DMS 273 treated with DMSO at 0.1 percent for 48 hours (cell line): ENCODE results near the gene KIAA0513.

Experiments used
- DNase-seq: peaks from one replicate; lab custom pipeline; 2025; lab: John Stamatoyannopoulos, UW

KIAA0513 gene

DNA sequence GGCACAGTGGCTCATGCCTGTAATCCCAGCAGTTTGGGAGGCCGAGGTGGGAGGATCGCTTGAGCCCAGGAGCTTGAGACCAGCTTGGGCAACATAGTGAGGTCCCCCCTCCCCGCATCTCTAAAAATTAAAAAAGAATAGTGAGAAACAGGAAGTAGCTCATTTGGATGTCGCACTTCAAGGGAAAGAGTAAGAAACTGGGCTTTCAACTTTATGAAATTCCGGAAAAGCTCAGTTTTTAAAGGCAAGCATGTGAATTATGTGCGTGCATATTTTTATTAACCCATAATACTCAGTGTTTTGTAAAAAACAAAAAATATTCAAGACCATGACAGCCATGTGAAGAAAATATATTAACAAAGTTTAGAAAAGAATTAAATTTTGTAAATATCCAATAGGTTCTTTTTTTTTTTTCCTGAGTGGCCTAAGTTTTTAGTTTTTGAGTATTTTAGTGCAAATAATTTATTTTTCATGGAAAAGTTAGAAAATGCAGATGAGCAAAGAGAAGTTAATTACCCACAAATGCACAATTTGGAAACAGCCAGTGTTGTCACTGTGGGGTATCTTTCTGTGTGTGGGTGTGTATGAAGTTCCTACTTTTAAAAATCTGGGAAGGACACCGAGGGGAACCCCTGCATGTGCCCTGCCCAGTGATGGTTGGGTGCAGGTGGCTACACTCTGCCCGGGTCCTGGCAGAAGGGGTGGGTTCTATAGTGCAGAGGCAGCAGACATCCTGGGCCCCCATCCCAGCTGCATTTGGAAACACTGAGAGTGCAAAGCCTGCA lies 44.7 kb downstream of the KIAA0513 start:
- no peak for DNase-seq

GRCh38 chr16:85072947-85073346 lies 45.4 kb downstream of the KIAA0513 start:
- DNase-seq = no peak

GRCh38 chr16:85074225-85074914 lies 46.8 kb downstream of the KIAA0513 start:
- no peak for DNase-seq

DNA sequence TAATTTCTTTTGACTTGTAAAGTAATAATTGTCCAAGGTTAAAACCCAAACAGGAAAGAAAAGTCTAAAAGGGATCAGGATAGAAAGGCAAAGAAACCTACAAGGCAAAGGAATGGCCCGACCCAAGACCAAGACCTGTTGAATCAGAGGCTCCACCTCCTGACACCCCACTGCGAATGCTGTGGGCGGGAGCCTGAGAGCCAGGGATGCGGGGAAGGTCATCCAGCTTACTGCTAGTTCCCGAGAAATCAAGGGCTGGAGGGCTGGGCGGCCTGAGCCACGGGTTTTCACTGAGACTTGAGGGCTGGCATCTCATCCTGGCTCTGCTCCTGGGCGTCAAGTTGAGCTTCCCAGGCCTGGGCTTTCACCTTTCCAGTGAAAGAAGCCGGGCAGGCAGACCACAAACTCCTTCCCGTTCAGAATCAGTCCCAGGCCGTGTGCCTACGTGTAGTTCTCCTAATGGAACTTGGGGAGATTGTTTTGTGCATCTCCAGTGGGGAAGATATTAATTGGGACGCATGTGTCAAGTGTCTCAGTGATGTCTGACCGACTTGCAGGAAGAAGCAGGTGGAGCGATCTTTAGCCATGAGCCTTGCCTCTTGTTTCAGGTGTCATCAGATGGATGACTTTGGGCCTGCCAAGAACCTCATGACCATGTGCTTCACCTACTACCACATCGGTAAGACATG lies 47.8 kb downstream of the KIAA0513 start:
- no peak for DNase-seq

DNA sequence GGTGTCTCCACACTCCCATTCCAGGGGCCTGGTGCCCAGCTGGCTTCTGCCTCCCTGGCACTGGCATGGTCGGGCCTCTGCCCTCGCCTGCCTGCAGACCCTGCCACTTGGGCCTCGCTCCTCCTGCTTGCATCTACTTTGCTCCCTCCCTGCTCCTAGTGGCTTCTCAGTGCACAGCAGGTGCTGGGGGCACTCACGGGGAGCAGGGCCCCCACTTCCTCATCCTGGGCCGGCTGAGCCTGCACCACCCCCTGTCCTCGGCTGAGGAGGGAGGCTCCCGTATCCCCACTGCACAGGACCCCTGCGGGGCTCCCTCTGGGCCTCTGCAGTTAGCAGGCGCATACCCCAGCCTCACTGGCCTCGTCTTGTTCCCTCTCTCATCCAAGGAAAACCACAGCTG lies 49.4 kb downstream of the KIAA0513 start:
- no peak for DNase-seq

GRCh38 chr16:85077576-85078125 lies 50.1 kb downstream of the KIAA0513 start:
- DNase-seq = no peak

DNA sequence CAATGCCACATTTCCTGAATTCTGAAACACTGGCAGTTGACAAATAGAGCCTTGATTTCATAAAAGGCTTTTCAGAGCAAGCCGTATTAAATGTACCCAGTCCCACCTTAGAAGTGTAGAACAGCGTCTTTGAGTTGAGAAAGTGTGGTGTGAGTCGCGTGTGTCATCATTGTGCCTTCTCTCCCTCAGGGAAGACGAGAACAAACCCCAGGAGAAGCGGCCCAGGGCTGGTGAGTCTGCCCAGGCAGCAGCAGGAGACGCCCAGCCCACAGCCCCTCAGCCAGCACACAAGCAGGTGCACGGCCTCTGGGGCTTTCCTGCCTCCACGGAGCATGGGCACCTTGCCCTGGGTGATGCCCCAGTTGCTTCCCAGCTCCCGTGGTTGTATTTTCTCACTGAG lies 50.6 kb downstream of the KIAA0513 start:
- DNase-seq = no peak

GRCh38 chr16:85078952-85079351 lies 51.4 kb downstream of the KIAA0513 start:
- no peak for DNase-seq

DNA sequence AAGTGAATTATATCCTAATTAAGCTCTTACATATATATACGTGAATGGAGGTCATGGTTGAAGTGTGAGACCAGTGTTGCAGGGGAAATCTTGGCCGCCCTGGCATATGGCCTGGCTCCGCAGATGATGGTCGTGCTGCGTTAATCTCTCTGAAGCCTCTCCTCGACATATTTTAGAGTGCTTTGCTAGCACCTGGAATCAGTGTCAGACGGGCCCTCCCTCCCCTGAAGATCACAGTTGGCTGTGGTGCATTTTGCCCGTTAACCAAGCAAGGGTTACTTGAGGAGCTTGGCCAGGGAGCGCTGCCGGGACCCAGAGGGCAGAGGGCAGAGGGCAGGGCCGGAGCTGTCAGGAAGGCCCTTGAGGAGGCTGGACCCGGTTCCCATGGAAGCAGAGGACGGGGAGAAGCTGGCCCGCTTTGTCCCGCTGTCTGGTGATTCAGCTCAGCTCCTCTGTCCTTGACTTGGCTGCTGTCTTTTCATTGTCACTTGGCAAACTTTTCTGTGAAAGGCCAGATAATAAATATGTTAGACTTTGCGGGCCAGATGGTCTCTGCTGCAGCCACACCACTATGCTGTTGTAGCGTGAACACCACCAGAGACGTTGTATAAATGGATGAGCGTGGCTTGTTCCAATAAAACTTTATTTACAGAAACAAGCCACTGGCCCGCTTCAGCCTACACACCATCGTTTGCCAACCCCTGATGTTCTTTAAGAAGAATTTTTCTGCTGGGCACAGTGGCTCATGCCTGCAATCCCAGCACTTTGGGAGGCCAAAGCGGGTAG lies 52.4 kb downstream of the KIAA0513 start:
- DNase-seq = peak; percentile 13

GRCh38 chr16:85081038-85081437 lies 53.4 kb downstream of the KIAA0513 start:
- DNase-seq = peak; percentile 85

DNA sequence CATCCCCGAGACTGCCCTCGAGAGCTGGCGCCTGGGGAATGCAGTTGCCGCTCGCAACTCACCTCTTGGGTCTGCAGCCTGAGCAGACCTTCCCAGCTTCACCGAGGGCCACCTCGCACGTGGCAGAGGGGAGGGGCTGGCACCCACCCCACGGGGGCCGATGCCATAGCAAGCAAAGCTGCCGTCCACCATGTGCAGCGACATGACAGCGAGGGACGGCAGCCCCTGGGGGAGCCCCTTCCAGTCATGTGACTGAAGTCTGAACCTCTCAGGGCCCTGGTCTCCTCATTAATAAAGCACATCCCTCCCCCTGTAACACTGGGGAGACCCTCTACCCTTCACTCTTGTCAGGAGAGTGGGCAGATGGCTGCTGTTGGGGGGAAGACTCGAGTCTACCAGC lies 54.2 kb downstream of the KIAA0513 start:
- no peak for DNase-seq

- DNase-seq = no peak
These were observed 54.8 kb downstream of the KIAA0513 start for GRCh38 chr16:85082173-85083050.

- no peak for DNase-seq
These were observed 55.5 kb downstream of the KIAA0513 start for GRCh38 chr16:85083051-85083639.

GRCh38 chr16:85084841-85085510 lies 57.4 kb downstream of the KIAA0513 start:
- no peak for DNase-seq

DNA sequence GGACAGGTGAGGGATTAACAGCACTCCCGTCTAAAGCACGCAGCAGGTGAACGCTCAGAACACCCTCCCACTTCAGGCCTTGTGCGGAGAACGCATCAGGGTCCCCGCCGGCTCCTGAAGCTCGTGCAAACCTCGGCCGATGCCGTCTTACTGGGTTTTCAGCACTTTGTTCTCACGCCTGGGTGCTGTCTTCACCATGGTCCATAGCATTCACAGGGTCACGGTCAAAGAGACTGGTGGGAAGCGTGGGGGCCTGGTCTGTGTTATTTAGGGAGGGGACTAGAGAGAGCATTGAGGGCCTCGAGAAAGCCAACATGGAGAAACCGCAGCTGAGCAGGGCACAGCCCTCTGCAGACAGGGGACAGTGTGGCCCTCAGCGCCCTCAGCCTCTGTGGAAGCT lies 58.1 kb downstream of the KIAA0513 start:
- no peak for DNase-seq

GRCh38 chr16:85086347-85087291 lies 59.0 kb downstream of the KIAA0513 start:
- DNase-seq = peak; percentile 37

DNA sequence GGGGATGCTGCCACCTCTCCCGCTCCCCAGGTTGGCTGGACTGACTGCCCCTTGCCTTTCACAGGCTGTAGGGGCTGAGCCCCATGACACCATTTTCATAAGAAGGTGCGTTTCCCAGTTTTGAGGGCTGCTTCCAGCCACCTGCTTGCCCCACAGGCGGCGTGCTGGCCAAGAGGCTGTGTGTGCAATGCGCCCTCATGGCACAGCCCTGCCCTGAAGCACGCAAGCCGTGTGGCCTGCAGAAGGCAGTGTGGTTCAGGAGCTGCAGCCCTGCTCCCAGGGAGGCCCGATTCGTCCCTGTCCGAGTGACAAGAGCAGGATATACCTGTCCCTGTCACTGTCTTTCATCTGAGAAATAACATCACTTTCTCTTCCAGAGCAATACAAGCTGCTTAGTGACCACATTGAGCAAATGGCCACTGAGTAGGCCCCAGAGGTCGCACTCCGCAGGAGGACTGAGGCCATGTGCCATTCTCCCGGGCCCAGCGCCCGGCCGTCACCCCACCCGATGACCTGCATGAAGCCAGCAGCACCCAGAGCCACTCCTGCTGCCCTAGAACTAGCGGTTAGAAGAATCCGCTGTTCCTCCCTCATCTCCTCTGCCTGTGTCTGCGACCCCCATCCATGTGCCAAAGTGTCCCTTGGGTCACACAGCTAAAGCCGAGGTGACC lies 60.4 kb downstream of the KIAA0513 start:
- DNase-seq = no peak

DNA sequence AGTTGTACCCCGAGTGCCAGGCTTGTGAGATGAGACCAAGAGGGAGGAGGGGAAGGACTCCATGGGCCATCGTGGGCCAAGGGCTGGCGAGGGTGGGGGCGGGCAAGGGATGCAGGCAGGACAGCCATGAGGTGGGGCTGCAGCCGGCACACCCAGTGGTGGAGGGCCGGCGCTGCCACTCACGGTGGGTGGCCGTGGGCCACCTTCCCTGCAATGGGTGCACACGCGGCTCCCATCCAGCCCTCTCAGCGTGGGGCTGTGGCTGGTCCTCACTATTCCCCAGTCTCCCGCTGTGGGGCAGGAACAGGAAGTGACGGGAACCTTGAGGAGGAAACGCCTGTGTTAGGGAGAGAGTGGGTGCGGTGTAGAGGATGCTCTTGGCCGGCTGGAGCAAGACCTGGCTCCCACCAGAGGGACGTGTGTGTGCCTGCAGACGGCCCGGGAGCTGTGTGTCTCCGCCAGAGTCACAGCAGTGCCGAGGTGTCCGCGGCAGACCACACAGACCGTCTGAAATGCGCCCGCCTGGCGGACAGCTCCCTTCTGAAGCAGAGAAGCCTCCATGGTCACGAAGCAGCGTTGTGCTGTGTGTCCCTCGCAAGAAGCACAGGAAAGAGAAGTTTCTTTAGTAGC lies 61.1 kb downstream of the KIAA0513 start:
- no peak for DNase-seq
